PC-3 (cell line): ENCODE results near the gene SOX10. TPM values are rescaled to one million over a fixed set of nuclear protein-coding genes. Genes with fewer than 3 reads are reported as not detected.
"Not testable (repeated sequence)": the region's sequence is repeated elsewhere in the genome, so short reads cannot be mapped to it uniquely, and the experiment has no call there.

Experiments used
- ATAC-seq: fragments of 200-7000 bp; cut with Tn5 transposase; 2 replicates; pipeline ENCODE4 v1.9.1; 2020; ENCODE audit warnings: mild to moderate bottlenecking, moderate library complexity
- BruUV-seq: library from RNA; stranded (reverse); fragments of 400-500 nt; replicated peaks from 2 replicates; lab custom pipeline; 2021; lab: Mats Ljungman, UMichigan
- CTCF ChIA-PET: fragments of 300-600 bp; sonication (Branson Sonifier 250); formaldehyde crosslinking; loops from one replicate; lab custom pipeline; 2022; ENCODE audit warnings: antibody characterized with exemption; lab: Charles Lee
- POLR2A ChIA-PET: fragments of 300-600 bp; sonication (Branson Sonifier 250); formaldehyde crosslinking; loops from one replicate; lab custom pipeline; 2022; ENCODE audit warnings: antibody characterized with exemption; ENCODE audit not compliant: unreplicated experiment; lab: Charles Lee
- DNase-seq: peaks from one replicate; pipeline ENCODE4 v3.0.0-alpha.2; 2015
- H2AFZ ChIP-seq: fragments of 300-600 bp; sonication (generic); 2 replicates; pipeline ENCODE4 v1.6.0; 2016; ENCODE audit warnings: antibody characterized with exemption, low read length
- H3F3A ChIP-seq: fragments of 300-600 bp; sonication (generic); one replicate; pipeline ENCODE4 v1.6.0; 2017; ENCODE audit warnings: antibody characterized with exemption, low read length, control low read depth, mild to moderate bottlenecking; ENCODE audit not compliant: unreplicated experiment
- H3K27ac ChIP-seq: fragments of 300-600 bp; sonication (generic); 2 replicates; pipeline ENCODE4 v1.5.1; 2016; ENCODE audit warnings: mild to moderate bottlenecking, low read length
- H3K27me3 ChIP-seq: fragments of 300-600 bp; sonication (generic); 2 replicates; pipeline ENCODE4 v1.6.1; 2016; ENCODE audit warnings: low read length, mixed read lengths
- H3K36me3 ChIP-seq: fragments of 300-600 bp; sonication (generic); 2 replicates; pipeline ENCODE4 v1.6.1; 2016; ENCODE audit warnings: low read depth, mixed run types, low read length, mixed read lengths
- H3K4me1 ChIP-seq: fragments of 300-600 bp; sonication (generic); 2 replicates; pipeline ENCODE4 v1.5.1; 2016; ENCODE audit warnings: low read length; ENCODE audit not compliant: insufficient read depth
- H3K4me2 ChIP-seq: fragments of 300-600 bp; sonication (generic); 2 replicates; pipeline ENCODE4 v1.6.0; 2016; ENCODE audit warnings: low read length
- H3K4me3 ChIP-seq: fragments of 300-600 bp; sonication (generic); 2 replicates; pipeline ENCODE4 v1.5.1; 2016; ENCODE audit warnings: mild to moderate bottlenecking, low read length, mixed read lengths
- H3K79me2 ChIP-seq: fragments of 300-600 bp; sonication (generic); 2 replicates; pipeline ENCODE4 v1.6.1; 2017; ENCODE audit warnings: low read length, mixed read lengths
- H3K9ac ChIP-seq: fragments of 300-600 bp; sonication (generic); 2 replicates; pipeline ENCODE4 v1.6.0; 2016; ENCODE audit warnings: mild to moderate bottlenecking, low read length
- H3K9me2 ChIP-seq: fragments of 300-600 bp; sonication (generic); replicated peaks from 2 replicates; pipeline ENCODE4 v1.6.1; 2016; ENCODE audit warnings: mixed run types, low read length, mixed read lengths
- H3K9me3 ChIP-seq: fragments of 300-600 bp; sonication (generic); 2 replicates; pipeline ENCODE4 v1.6.1; 2016; ENCODE audit warnings: low read length, mixed read lengths
- H4K20me1 ChIP-seq: fragments of 300-600 bp; sonication (generic); 2 replicates; pipeline ENCODE4 v1.6.1; 2016; ENCODE audit warnings: low read length, mixed read lengths
- EZH2 ChIP-seq: fragments of 300-600 bp; sonication (generic); IDR thresholded peaks from one replicate; pipeline ENCODE4 v1.6.1; 2017; ENCODE audit warnings: antibody characterized with exemption, mild to moderate bottlenecking, low read length; ENCODE audit not compliant: unreplicated experiment
- EZH2phosphoT487 ChIP-seq: fragments of 300-600 bp; sonication (generic); IDR thresholded peaks from 2 replicates; pipeline ENCODE4 v1.6.1; 2018; ENCODE audit warnings: mild to moderate bottlenecking, antibody characterized with exemption, low read length, borderline replicate concordance
- intact Hi-C: fragments of 100-400 bp; cut with micrococcal nuclease; formaldehyde crosslinking; loops from 2 replicates; pipeline ENCODE4 v1.9.0; 2023
- total RNA-seq: library from RNA; depleted of rRNA; stranded (reverse); fragments of >200 nt; gene quantifications from 2 replicates; pipeline ENCODE4 v1.2.3, GENCODE V29; 2014
- TF ChIP-seq, protein P1 (sequence below): fragments of 300-600 bp; sonication (generic); conservative IDR thresholded peaks from 2 replicates; pipeline ENCODE4 v1.5.1; 2017; ENCODE audit warnings: antibody characterized with exemption, low read depth, mild to moderate bottlenecking, low read length

The SOX10 gene
- total RNA-seq, 1 experiment from 2014 or later = 1.1 TPM

DNA sequence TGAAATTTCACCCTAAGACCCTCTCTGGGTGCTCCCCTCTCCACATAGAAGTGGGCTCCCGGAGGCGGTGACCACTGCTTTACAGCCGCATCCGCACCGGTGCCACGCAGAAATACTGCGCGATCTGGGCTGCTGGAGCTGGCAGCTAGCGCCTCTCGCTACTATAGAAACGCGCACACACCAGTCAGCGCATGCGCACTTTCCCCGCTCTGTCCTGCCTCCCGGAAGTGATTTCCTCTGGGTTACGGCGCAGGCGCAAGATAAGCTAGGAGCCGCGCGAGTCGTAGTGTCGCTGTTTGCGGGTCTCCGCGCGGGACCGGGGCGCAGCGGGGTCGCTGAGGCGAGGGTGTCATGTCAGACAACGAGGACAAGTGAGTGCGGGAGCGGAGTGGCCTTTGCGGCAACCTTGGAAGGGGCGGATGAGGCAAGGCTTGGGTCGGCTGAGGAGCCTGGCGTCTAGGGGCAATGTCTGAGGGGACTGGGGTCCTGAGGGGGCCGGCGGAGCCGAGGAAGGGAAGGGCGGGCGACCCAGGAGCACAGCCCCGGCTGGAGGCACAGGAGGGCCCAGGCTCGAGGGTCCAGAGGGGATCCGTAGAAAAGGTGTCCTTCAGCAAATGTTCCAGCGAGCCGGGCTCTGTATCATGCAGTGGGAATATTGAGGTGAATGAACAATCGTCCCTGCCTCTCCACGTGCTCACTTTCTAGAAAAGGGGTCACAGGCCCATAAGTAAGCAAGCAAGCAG is 30.7 kb downstream of the SOX10 start, which contains the start of the genes C22orf23 and POLR2F:
Gene C22orf23 (minus strand): TSS at position 165 of the 743 bp plus-strand sequence. CDS start 452 bp downstream, outside the sequence.
Gene POLR2F (plus strand): TSS at position 263 of the 743 bp plus-strand sequence. CDS start 89 bp downstream, at position 352.
- TF ChIP-seq EZH2phosphoT487 (no peak), EZH2 (no peak)
- TF ChIP-seq, protein P1, sequence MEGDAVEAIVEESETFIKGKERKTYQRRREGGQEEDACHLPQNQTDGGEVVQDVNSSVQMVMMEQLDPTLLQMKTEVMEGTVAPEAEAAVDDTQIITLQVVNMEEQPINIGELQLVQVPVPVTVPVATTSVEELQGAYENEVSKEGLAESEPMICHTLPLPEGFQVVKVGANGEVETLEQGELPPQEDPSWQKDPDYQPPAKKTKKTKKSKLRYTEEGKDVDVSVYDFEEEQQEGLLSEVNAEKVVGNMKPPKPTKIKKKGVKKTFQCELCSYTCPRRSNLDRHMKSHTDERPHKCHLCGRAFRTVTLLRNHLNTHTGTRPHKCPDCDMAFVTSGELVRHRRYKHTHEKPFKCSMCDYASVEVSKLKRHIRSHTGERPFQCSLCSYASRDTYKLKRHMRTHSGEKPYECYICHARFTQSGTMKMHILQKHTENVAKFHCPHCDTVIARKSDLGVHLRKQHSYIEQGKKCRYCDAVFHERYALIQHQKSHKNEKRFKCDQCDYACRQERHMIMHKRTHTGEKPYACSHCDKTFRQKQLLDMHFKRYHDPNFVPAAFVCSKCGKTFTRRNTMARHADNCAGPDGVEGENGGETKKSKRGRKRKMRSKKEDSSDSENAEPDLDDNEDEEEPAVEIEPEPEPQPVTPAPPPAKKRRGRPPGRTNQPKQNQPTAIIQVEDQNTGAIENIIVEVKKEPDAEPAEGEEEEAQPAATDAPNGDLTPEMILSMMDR = no peak
- Histone ChIP-seq H3F3A (no peaks in the 10 kb centered on the region), H3K27ac (peak within 1 kb of the TSS; percentile 18), H3K4me2 (peak within 1 kb of the TSS; percentile 95), H4K20me1 (no peaks in the 10 kb centered on the region), H3K9me3 (no peaks in the 10 kb centered on the region), H3K4me3 (peak within 1 kb of the TSS; percentile 96), H3K36me3 (peaks cover 8% of the 10 kb centered on the region; the same call in 1 of the 2 replicates), H3K79me2 (peaks cover 21% of the 10 kb centered on the region), H2AFZ (peak within 1 kb of the TSS; percentile 94), H3K4me1 (peaks cover 5% of the 10 kb centered on the region), H3K9ac (peak within 1 kb of the TSS; percentile 96), H3K27me3 (no peaks in the 10 kb centered on the region), H3K9me2 (no peaks in the 10 kb centered on the region)
- peak; percentile 86 for ATAC-seq
- intact Hi-C loops = no loop called here
- ChIA-PET CTCF (interaction anchor here (0.6 to 0.9 kb wide), 3 partner anchors 22 to 258 kb away, joined by 3 to 4 read pairs (median 4); partner anchors contain the start of gene ANKRD54), POLR2A (interaction anchor here (0.6 to 0.7 kb wide), 6 partner anchors 10 to 145 kb away, joined by 3 to 11 read pairs (median 4); partner anchors contain the start of gene ANKRD54)
- DNase-seq = peak; percentile 95
- TSS peak; percentile 67 for BruUV-seq

DNA sequence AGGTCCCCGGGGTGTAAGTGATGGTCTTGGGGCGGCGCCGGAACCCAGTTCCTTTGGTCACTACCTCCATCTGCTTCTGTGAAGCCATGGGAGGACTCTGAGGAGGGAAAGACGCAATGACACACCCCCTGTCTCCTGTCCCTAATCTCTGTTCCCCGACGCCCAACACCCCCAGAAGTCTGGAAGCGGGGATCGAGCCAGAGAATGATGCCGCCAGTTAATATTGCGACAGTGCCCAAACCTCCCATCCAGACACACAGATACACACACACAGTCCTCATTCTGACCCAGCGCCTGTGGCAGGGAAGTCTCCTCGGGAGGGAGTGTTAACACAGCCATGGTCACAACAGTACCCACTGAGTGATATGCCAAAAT is 31.3 kb downstream of the SOX10 start:
- no peak overlapping the region for H3K27ac ChIP-seq
- H3K27me3 ChIP-seq = no peaks in the 10 kb centered on the region
- DNase-seq = no peak
- H3K4me2 ChIP-seq = peak overlapping the region; percentile 95
- H3K4me3 ChIP-seq = peak overlapping the region; percentile 96
- intact Hi-C loops = no loop called here
- peaks cover 21% of the 10 kb centered on the region for H3K79me2 ChIP-seq
- peak overlapping the region; percentile 94 for H2AFZ ChIP-seq
- peak; percentile 53 for ATAC-seq
- ChIA-PET CTCF (no interaction called here), POLR2A (interaction anchor here (0.7 kb wide), 1 partner anchor 9 kb away, joined by 3 read pairs; no protein-coding TSS in a partner anchor)
- peaks cover 6% of the 10 kb centered on the region; the same call in 1 of the 2 replicates for H3K36me3 ChIP-seq
- H3K9ac ChIP-seq = peak overlapping the region; percentile 96
- BruUV-seq = TSS peak; percentile 94
- H3K9me3 ChIP-seq = no peaks in the 10 kb centered on the region
- no peaks in the 10 kb centered on the region for H3K9me2 ChIP-seq
- H4K20me1 ChIP-seq = no peaks in the 10 kb centered on the region
- H3F3A ChIP-seq = no peaks in the 10 kb centered on the region
- peaks cover 5% of the 10 kb centered on the region for H3K4me1 ChIP-seq
- no peak for TF ChIP-seq EZH2phosphoT487

DNA sequence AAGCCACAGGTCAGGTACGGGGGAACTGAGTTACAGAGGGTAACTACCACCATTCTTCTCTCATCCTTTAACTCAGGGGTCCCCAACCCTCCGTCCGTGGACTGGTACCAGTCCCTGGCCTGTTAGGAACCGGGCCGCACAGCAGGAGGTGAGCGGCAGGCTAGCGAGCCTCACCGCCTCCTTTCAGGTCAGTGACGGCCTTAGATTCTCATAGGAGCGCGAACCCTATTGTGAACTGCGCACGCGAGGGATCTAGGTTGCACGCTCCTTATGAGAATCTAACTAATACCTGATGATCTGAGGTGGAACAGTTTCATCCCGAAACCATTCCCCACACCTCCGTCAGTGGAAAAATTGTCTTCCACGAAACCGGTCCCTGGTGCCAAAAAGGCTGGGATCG is 31.7 kb downstream of the SOX10 start:
- Histone ChIP-seq H2AFZ (peak overlapping the region; percentile 94), H3K4me2 (peak overlapping the region; percentile 95), H3K4me3 (peak overlapping the region; percentile 96), H3K79me2 (peaks cover 21% of the 10 kb centered on the region), H3K9ac (peak overlapping the region; percentile 96)
- H3K27ac ChIP-seq, CTCF ChIA-PET, BruUV-seq, intact Hi-C loops, H3K9me2 ChIP-seq, DNase-seq, H3K36me3 ChIP-seq, H3F3A ChIP-seq, H3K9me3 ChIP-seq, H4K20me1 ChIP-seq, H3K27me3 ChIP-seq, H3K4me1 ChIP-seq: not testable (repeated sequence)
- peak; percentile 8; the same call in 1 of the 2 replicates for ATAC-seq
- POLR2A ChIA-PET = interaction anchor here (0.7 kb wide), 1 partner anchor 9 kb away, joined by 3 read pairs; no protein-coding TSS in a partner anchor
